Fibroblast of mammary gland (primary cell): ENCODE results near the gene SSPN.

Source experiments
- DNase-seq: peaks from one replicate; pipeline ENCODE4 v3.0.0-alpha.2; 2010; ENCODE audit warnings: low read depth
- H3K4me3 ChIP-seq: 2 replicates; pipeline ENCODE4 v1.5.1; 2011; ENCODE audit warnings: low read depth, mild to moderate bottlenecking, low read length, moderate library complexity; ENCODE audit not compliant: control insufficient read depth
- CTCF ChIP-seq: conservative IDR thresholded peaks from 2 replicates; pipeline ENCODE4 v1.5.1; 2011; ENCODE audit warnings: low read depth, low read length, inconsistent platforms; ENCODE audit not compliant: control insufficient read depth, insufficient read depth

The SSPN gene

GRCh38 chr12:26172539-26172938 lies 22.8 kb upstream of the SSPN start:
- H3K4me3 ChIP-seq = no peak overlapping the region
- DNase-seq = no peak
- TF ChIP-seq CTCF = no peak

GRCh38 chr12:26172946-26173552 lies 22.3 kb upstream of the SSPN start:
- no peak for DNase-seq
- no peak for TF ChIP-seq CTCF
- no peak overlapping the region for H3K4me3 ChIP-seq

GRCh38 chr12:26176725-26177124 lies 18.6 kb upstream of the SSPN start:
- DNase-seq = no peak
- no peak for TF ChIP-seq CTCF
- no peak overlapping the region for H3K4me3 ChIP-seq

GRCh38 chr12:26177283-26177682 lies 18.1 kb upstream of the SSPN start:
- peak; percentile 11 for DNase-seq
- no peak overlapping the region for H3K4me3 ChIP-seq
- TF ChIP-seq CTCF = no peak

GRCh38 chr12:26179826-26180225 lies 15.5 kb upstream of the SSPN start:
- no peak for TF ChIP-seq CTCF
- DNase-seq = no peak
- no peak overlapping the region for H3K4me3 ChIP-seq

GRCh38 chr12:26182377-26182776 lies 13.0 kb upstream of the SSPN start:
- TF ChIP-seq CTCF = no peak
- DNase-seq = no peak
- no peak overlapping the region for H3K4me3 ChIP-seq
